ENCODE results near the gene MXD1. TPM values are rescaled to one million over a fixed set of nuclear protein-coding genes. Genes with fewer than 3 reads are reported as not detected.

The MXD1 gene
- total and polyA plus RNA-seq, 9 of the 15 experiments (the other 6 are each of a cell fraction or from before 2014, with no cell fraction given): 6.7 to 35.9 (median 11.0) TPM

GRCh38 chr2:69960821-69961220, 45.9 kb downstream of the MXD1 start:
- Histone ChIP-seq H3K4me3 (no peak overlapping the region), H3K27ac (ENCODE audit: extremely low read depth, low read depth, low read length) (no peak overlapping the region), H4K20me1 (replicated peaks; ENCODE audit: control insufficient read depth, insufficient read depth, low read length) (no peaks in the 10 kb centered on the region), H2AFZ (ENCODE audit: low read depth, low read length) (no peak overlapping the region), H3K79me2 (ENCODE audit: control insufficient read depth, insufficient read depth, low read length) (no peaks in the 10 kb centered on the region), H3K9ac (ENCODE audit: insufficient read depth in 1 of 2, low read depth in 2 of 2, low read length in 2 of 2) (peak overlapping the region in 1 of 2 experiments; percentile 38; a peak in 1 of 4 replicates), H3K9me3 (replicated peaks; ENCODE audit: control insufficient read depth, insufficient read depth, low read depth, low read length) (no peaks in the 10 kb centered on the region), H3K4me1 (replicated peaks in 1 of 2; ENCODE audit: control insufficient read depth in 2 of 2, insufficient read depth in 2 of 2, low read length in 2 of 2) (peaks cover 0 to 5% of the 10 kb centered on the region in 2 experiments; a peak in 3 of 5 replicates), H3K4me2 (ENCODE audit: insufficient read depth, low read length) (no peak overlapping the region), H3K27me3 (ENCODE audit: control insufficient read depth in 2 of 2, insufficient read depth in 2 of 2, low read length in 2 of 2) (no peaks in the 10 kb centered on the region), H3K36me3 (ENCODE audit: control insufficient read depth, insufficient read depth, low read length) (no peaks in the 10 kb centered on the region), H3K9me1 (ENCODE audit: control insufficient read depth, insufficient read depth, low read length) (no peaks in the 10 kb centered on the region)
- TF ChIP-seq CEBPZ (IDR thresholded peaks at IDR 0.05; ENCODE audit: borderline replicate concordance, low read depth, low read length) (no peak), NFIC (IDR thresholded peaks at IDR 0.05) (peak; percentile 10; the same call in 1 of the 2 replicates), E2F6 (IDR thresholded peaks at IDR 0.05; ENCODE audit: borderline replicate concordance in 1 of 2, extremely low read depth in 1 of 2, insufficient read depth in 1 of 2, insufficient read length in 1 of 2, low read depth in 1 of 2, low read length in 1 of 2, poor library complexity in 1 of 2, severe bottlenecking in 1 of 2) (no peak), TAF15 (IDR thresholded peaks at IDR 0.05; ENCODE audit: low read depth, low read length) (no peak), CHD2 (IDR thresholded peaks at IDR 0.05; ENCODE audit: low read depth, low read length) (no peak)
- no peak for DNase-seq (ENCODE audit: extremely low read depth in 1 of 4, low spot score in 3 of 4)
- WGBS (ENCODE audit: insufficient coverage, low coverage, missing lambda C conversion rate): 64% methylated on average over 6 of the region's 6 CpGs
- ChIA-PET CTCF (ENCODE audit: low intra/inter-chr PET ratio) (no interaction called here), POLR2A (no interaction called here)
- ATAC-seq: no peak
- intact Hi-C loops (cut with micrococcal nuclease) (no loop called here), in situ Hi-C loops (cut with MboI) (no loop called here)
- BruUV-seq (replicated peaks): no TSS peak
- FAIRE-seq: no peak

Measured in K562 (cell line).